K562 (cell line): ENCODE results near the gene OMA1. TPM values are rescaled to one million over a fixed set of nuclear protein-coding genes. Genes with fewer than 3 reads are reported as not detected.

Experiments used
- ATAC-seq: fragments of 200-7000 bp; cut with Tn5 transposase; 3 replicates; pipeline ENCODE4 v1.9.1; 2020; ENCODE audit warnings: moderate library complexity
- BruUV-seq: library from RNA; stranded (reverse); fragments of 400-500 nt; replicated peaks from 2 replicates; lab custom pipeline; 2021; lab: Mats Ljungman, UMichigan
- CTCF ChIA-PET: fragments of 300-600 bp; formaldehyde crosslinking; extraction: SDS; loops from one replicate; lab custom pipeline; 2021; ENCODE audit warnings: low intra/inter-chr PET ratio; lab: Yijun Ruan, JAX
- POLR2A ChIA-PET: fragments of 300-600, 350-650 bp; sonication (Branson Sonifier 250); formaldehyde crosslinking; extraction: SDS; loops from one replicate; lab custom pipeline; 2021; ENCODE audit warnings: antibody characterized with exemption, inconsistent platforms; lab: Yijun Ruan, JAX
- DNase-seq, 4 experiments: peaks; one replicate each; pipeline versions ENCODE4 v3.0.0 to v3.0.0-alpha.2; 2011 to 2018; ENCODE audit warnings: low spot score in 3 of 4, mixed read lengths in 3 of 4; ENCODE audit errors: extremely low read depth in 1 of 4
- FAIRE-seq: peaks from 2 replicates; lab custom pipeline; 2011; peaks lifted over from hg19 to GRCh38; lab: Jason Lieb, UNC
- H2AFZ ChIP-seq: 2 replicates; pipeline ENCODE4 v1.6.0; 2011; ENCODE audit warnings: low read depth, low read length, control low read depth, inconsistent platforms
- H3K27ac ChIP-seq: fragments of 200-600 bp; 3 replicates; pipeline ENCODE4 v1.8.0; 2011; ENCODE audit warnings: low read depth, mild to moderate bottlenecking, control low read depth, inconsistent platforms, low read length, moderate library complexity, mixed read lengths; ENCODE audit errors: extremely low read depth
- H3K27me3 ChIP-seq, 2 experiments: fragments of 300-600 bp in 1 of 2; 2 replicates in 1 of 2; 3 replicates in 1 of 2; pipeline versions ENCODE4 v1.6.0 to v1.8.0; 2011; ENCODE audit warnings: inconsistent platforms in 2 of 2, low read length in 2 of 2, mild to moderate bottlenecking in 1 of 2, mixed read lengths in 1 of 2, moderate library complexity in 1 of 2; ENCODE audit not compliant: control insufficient read depth in 2 of 2, insufficient read depth in 2 of 2
- H3K36me3 ChIP-seq: fragments of 300-600 bp; 3 replicates; pipeline ENCODE4 v1.8.0; 2011; ENCODE audit warnings: mild to moderate bottlenecking, low read length, inconsistent platforms; ENCODE audit not compliant: control insufficient read depth, insufficient read depth
- H3K4me1 ChIP-seq, 2 experiments: fragments of 200-600 bp in 1 of 2; replicated peaks in 1 of 2; 2 replicates in 1 of 2; 3 replicates in 1 of 2; pipeline versions ENCODE4 v1.5.1 to v1.8.0; 2011; ENCODE audit warnings: inconsistent platforms in 2 of 2, low read length in 2 of 2, mild to moderate bottlenecking in 1 of 2, mixed read lengths in 1 of 2, moderate library complexity in 1 of 2; ENCODE audit not compliant: control insufficient read depth in 2 of 2, insufficient read depth in 2 of 2
- H3K4me2 ChIP-seq: 2 replicates; pipeline ENCODE4 v1.6.1; 2011; ENCODE audit warnings: low read length, control low read depth, inconsistent platforms, mixed read lengths; ENCODE audit not compliant: insufficient read depth
- H3K4me3 ChIP-seq: fragments of 200-600 bp; sonication (generic), shearing (Covaris generic); 2 replicates; pipeline ENCODE4 v1.5.1; 2016; ENCODE audit warnings: control low read depth, inconsistent platforms
- H3K79me2 ChIP-seq: fragments of 200-600 bp; 3 replicates; pipeline ENCODE4 v1.8.0; 2011; ENCODE audit warnings: low read length, inconsistent platforms; ENCODE audit not compliant: control insufficient read depth, insufficient read depth
- H3K9ac ChIP-seq, 2 experiments: 2 replicates each; pipeline versions ENCODE4 v1.6.0 to v1.6.1; 2011; ENCODE audit warnings: low read depth in 2 of 2, low read length in 2 of 2, control low read depth in 1 of 2, inconsistent platforms in 1 of 2, mild to moderate bottlenecking in 1 of 2, mixed read lengths in 1 of 2; ENCODE audit not compliant: insufficient read depth in 1 of 2
- H3K9me1 ChIP-seq: one replicate; pipeline ENCODE4 v1.6.0; 2011; ENCODE audit warnings: inconsistent platforms, mild to moderate bottlenecking, low read length, moderate library complexity; ENCODE audit not compliant: control insufficient read depth, insufficient read depth
- H3K9me3 ChIP-seq: replicated peaks from 2 replicates; pipeline ENCODE4 v1.5.1; 2011; ENCODE audit warnings: low read depth, low read length, inconsistent platforms; ENCODE audit not compliant: control insufficient read depth, insufficient read depth
- H4K20me1 ChIP-seq: replicated peaks from 2 replicates; pipeline ENCODE4 v1.6.1; 2011; ENCODE audit warnings: low read length, inconsistent platforms, mixed read lengths; ENCODE audit not compliant: control insufficient read depth, insufficient read depth
- CCNT2 ChIP-seq: IDR thresholded peaks from 2 replicates; pipeline ENCODE4 v1.6.1; 2011; ENCODE audit warnings: borderline replicate concordance, low read depth, mild to moderate bottlenecking, moderate library complexity, mixed read lengths, low read length; ENCODE audit not compliant: insufficient read length; ENCODE audit errors: extremely low read depth
- COPS2 ChIP-seq: fragments of 450-650 bp; conservative IDR thresholded peaks from 2 replicates; pipeline ENCODE4 v1.6.1; 2016; ENCODE audit warnings: mild to moderate bottlenecking, moderate library complexity
- IRF2 ChIP-seq: sonication (generic); formaldehyde crosslinking; IDR thresholded peaks from 2 replicates; pipeline ENCODE4 v1.8.1; 2022; ENCODE audit warnings: mild to moderate bottlenecking, missing genetic modification reagents
- NCOA4 ChIP-seq: fragments of 450-650 bp; IDR thresholded peaks from 2 replicates; pipeline ENCODE4 v1.6.1; 2018; ENCODE audit warnings: mild to moderate bottlenecking; ENCODE audit not compliant: partially characterized antibody
- NFYB ChIP-seq: IDR thresholded peaks from 2 replicates; pipeline ENCODE4 v1.6.1; 2011; ENCODE audit warnings: mild to moderate bottlenecking, moderate library complexity; ENCODE audit not compliant: insufficient read length; ENCODE audit errors: extremely low read depth
- TFAM ChIP-seq: fragments of 250-450 bp; sonication (Bioruptor Pico); conservative IDR thresholded peaks from 2 replicates; pipeline ENCODE4 v1.5.0; 2021; ENCODE audit warnings: mild to moderate bottlenecking, moderate library complexity
- ZNF143 ChIP-seq: sonication (generic); formaldehyde crosslinking; IDR thresholded peaks from 2 replicates; pipeline ENCODE4 v1.9.0; 2022; ENCODE audit warnings: mild to moderate bottlenecking, missing genetic modification reagents
- WGBS: fragments of 100-300 bp; shearing (Covaris generic); methylation state at CpG from one replicate; pipeline ENCODE4 v1.1.6; 2016; ENCODE audit warnings: low coverage, mixed read lengths; ENCODE audit not compliant: insufficient coverage; ENCODE audit errors: missing lambda C conversion rate; 5-methylcytosine and 5-hydroxymethylcytosine counted together
- in situ Hi-C: fragments of 300-500 bp; cut with MboI; formaldehyde crosslinking; loops from 4 replicates; pipeline ENCODE4 v1.15.0; 2018; ENCODE audit warnings: inconsistent platforms, mixed read lengths
- intact Hi-C: fragments of 100-400 bp; cut with micrococcal nuclease; formaldehyde crosslinking; loops from 2 replicates; pipeline ENCODE4 v1.14.2; 2022
- polyA plus RNA-seq, 8 experiments: library from polyadenylated mRNA; depleted of rRNA in 4 of 8; stranded (reverse) in 5 of 8; unstranded in 3 of 8; fragments of >200 nt; fragmentation: Nextera tagmentation in 2 of 8; fragmentation: Illumina TruSeq in 1 of 8; extraction: Ambion mirVana in 2 of 8; extraction: Trizol in 1 of 8; gene quantifications; 2 replicates each; pipeline versions ENCODE4 v1.2.1 to v1.2.3, GENCODE V29; 2011 to 2014; ENCODE audit warnings: inconsistent platforms in 1 of 8, missing spikeins in 1 of 8
- total RNA-seq, 7 experiments: library from RNA; depleted of rRNA in 6 of 7; stranded (reverse); fragments of >200 nt in 6 of 7; fragmentation: Illumina TruSeq in 2 of 7; extraction: Trizol in 2 of 7; gene quantifications; 2 replicates each; pipeline versions ENCODE4 v1.2.1 to v1.2.3, GENCODE V29; 2011 to 2021; ENCODE audit warnings: low replicate concordance in 1 of 7
- TF ChIP-seq, protein P1 (sequence below), 3 experiments: IDR thresholded peaks in 2 of 3; conservative IDR thresholded peaks in 1 of 3; 2 replicates each; pipeline ENCODE4 v1.5.1; 2011 to 2012; ENCODE audit warnings: low read length in 3 of 3, mild to moderate bottlenecking in 3 of 3, control low read depth in 2 of 3, improper control_type of control experiment in 1 of 3, inconsistent platforms in 1 of 3, low read depth in 1 of 3, mixed read lengths in 1 of 3, moderate library complexity in 1 of 3; ENCODE audit not compliant: insufficient read depth in 2 of 3
- TF ChIP-seq, protein P2 (sequence below), 2 experiments: fragments of 450-650 bp in 1 of 2; IDR thresholded peaks; 2 replicates each; pipeline ENCODE4 v1.6.1; 2011 to 2017; ENCODE audit warnings: low read depth in 2 of 2, antibody characterized with exemption in 1 of 2, borderline replicate concordance in 1 of 2, low read length in 1 of 2, mild to moderate bottlenecking in 1 of 2, mixed read lengths in 1 of 2; ENCODE audit not compliant: control insufficient read depth in 1 of 2
- TF ChIP-seq, protein P3 (sequence below): fragments of 250-450 bp; sonication (Bioruptor Pico); IDR thresholded peaks from 2 replicates; pipeline ENCODE4 v1.8.0; 2021; ENCODE audit warnings: moderate library complexity, mild to moderate bottlenecking, inconsistent platforms
- TF ChIP-seq, protein P4 (sequence below): conservative IDR thresholded peaks from 2 replicates; pipeline ENCODE4 v1.6.1; 2011; ENCODE audit warnings: low read depth, mild to moderate bottlenecking, low read length; ENCODE audit not compliant: control insufficient read depth

The OMA1 gene
- total and polyA plus RNA-seq, 9 of the 15 experiments (the other 6 are each of a cell fraction or from before 2014, with no cell fraction given), result 16.6 to 51.5 (median 33.5) TPM

DNA sequence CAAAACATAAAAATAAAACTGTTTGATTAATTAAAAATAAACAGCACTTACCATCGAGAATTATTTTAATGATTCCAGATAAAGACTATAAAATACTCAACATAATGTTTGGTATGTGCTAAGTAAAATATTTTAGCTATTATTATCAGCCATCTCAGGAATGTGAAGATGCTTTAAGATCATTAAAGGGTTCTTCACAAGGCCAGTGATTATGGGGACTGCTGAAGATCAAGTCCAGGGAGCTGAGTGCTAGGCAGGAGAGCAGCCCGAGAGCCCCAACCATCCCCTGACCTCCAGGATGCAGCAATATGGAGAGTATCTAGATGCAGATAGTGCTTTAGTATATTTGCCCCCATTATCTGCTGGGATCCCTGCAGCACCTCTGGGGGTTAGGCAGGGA lies 35.1 kb upstream of the OMA1 start (continued):
- no peak for TF ChIP-seq NCOA4
- TF ChIP-seq COPS2, result no peak
- TF ChIP-seq, protein P1, sequence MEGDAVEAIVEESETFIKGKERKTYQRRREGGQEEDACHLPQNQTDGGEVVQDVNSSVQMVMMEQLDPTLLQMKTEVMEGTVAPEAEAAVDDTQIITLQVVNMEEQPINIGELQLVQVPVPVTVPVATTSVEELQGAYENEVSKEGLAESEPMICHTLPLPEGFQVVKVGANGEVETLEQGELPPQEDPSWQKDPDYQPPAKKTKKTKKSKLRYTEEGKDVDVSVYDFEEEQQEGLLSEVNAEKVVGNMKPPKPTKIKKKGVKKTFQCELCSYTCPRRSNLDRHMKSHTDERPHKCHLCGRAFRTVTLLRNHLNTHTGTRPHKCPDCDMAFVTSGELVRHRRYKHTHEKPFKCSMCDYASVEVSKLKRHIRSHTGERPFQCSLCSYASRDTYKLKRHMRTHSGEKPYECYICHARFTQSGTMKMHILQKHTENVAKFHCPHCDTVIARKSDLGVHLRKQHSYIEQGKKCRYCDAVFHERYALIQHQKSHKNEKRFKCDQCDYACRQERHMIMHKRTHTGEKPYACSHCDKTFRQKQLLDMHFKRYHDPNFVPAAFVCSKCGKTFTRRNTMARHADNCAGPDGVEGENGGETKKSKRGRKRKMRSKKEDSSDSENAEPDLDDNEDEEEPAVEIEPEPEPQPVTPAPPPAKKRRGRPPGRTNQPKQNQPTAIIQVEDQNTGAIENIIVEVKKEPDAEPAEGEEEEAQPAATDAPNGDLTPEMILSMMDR (IDR thresholded peaks at IDR 0.05 in 2 of 3, conservative IDR thresholded peaks at IDR 0.05 in 1 of 3; ENCODE audit: insufficient read depth in 2 of 3, low read depth in 1 of 3, low read length in 3 of 3), result no peak
- no peak for TF ChIP-seq ZNF143 (CRISPR knock-in tag)
- TF ChIP-seq, all 486 proteins: peak for 0

DNA sequence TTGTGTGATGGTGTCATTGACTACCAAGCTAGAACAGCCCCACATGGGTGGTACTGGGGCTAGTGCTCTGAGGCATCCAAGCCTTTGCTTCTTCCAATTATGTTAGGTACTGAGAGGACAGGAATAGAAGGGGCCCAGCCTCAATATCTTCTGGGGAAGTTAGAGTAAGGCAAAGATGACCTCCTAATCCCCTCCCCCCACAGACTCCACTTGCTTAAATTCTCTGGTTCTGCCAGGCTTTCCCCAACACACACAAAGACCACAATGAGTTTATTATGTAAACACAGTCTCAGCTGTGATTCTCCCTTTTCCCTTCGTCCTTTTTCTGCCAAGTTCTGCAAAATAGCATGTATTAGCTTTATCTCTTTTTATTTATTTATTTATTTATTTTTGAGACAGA lies 33.7 kb upstream of the OMA1 start:
- ATAC-seq, result no peak
- no peaks in the 10 kb centered on the region for H3K9me3 ChIP-seq
- in situ Hi-C loops (no loop called here), intact Hi-C loops (no loop called here)
- ChIA-PET POLR2A (no interaction called here), CTCF (no interaction called here)
- 0% methylated on average over 1 of the region's 1 CpG for WGBS
- DNase-seq, result no peak
- 0 out of 5 replicates have a peak, but pooled peaks cover 0 to 2% of the 10 kb centered on the region in 2 experiments for H3K27me3 ChIP-seq
- H3K4me3 ChIP-seq, result no peak overlapping the region
- H3K9me1 ChIP-seq, result no peaks in the 10 kb centered on the region
- H3K4me2 ChIP-seq, result no peak overlapping the region
- no peak for FAIRE-seq
- H3K4me1 ChIP-seq, result peaks cover 10 to 11% of the 10 kb centered on the region in 2 experiments; a peak in 3 of 5 replicates
- no peak overlapping the region for H2AFZ ChIP-seq
- BruUV-seq, result no TSS peak
- H4K20me1 ChIP-seq, result no peaks in the 10 kb centered on the region
- no peak overlapping the region for H3K9ac ChIP-seq
- no peaks in the 10 kb centered on the region for H3K36me3 ChIP-seq
- H3K79me2 ChIP-seq, result no peaks in the 10 kb centered on the region
- H3K27ac ChIP-seq, result no peak overlapping the region
- TF ChIP-seq IRF2 (CRISPR knock-in tag) (no peak), TFAM (no peak), NFYB (no peak), CCNT2 (no peak)
- TF ChIP-seq, protein P2, sequence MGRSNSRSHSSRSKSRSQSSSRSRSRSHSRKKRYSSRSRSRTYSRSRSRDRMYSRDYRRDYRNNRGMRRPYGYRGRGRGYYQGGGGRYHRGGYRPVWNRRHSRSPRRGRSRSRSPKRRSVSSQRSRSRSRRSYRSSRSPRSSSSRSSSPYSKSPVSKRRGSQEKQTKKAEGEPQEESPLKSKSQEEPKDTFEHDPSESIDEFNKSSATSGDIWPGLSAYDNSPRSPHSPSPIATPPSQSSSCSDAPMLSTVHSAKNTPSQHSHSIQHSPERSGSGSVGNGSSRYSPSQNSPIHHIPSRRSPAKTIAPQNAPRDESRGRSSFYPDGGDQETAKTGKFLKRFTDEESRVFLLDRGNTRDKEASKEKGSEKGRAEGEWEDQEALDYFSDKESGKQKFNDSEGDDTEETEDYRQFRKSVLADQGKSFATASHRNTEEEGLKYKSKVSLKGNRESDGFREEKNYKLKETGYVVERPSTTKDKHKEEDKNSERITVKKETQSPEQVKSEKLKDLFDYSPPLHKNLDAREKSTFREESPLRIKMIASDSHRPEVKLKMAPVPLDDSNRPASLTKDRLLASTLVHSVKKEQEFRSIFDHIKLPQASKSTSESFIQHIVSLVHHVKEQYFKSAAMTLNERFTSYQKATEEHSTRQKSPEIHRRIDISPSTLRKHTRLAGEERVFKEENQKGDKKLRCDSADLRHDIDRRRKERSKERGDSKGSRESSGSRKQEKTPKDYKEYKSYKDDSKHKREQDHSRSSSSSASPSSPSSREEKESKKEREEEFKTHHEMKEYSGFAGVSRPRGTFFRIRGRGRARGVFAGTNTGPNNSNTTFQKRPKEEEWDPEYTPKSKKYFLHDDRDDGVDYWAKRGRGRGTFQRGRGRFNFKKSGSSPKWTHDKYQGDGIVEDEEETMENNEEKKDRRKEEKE (IDR thresholded peaks at IDR 0.05; ENCODE audit: borderline replicate concordance in 1 of 2, control insufficient read depth in 1 of 2, low read depth in 2 of 2, low read length in 1 of 2), result no peak
- TF ChIP-seq, protein P3, sequence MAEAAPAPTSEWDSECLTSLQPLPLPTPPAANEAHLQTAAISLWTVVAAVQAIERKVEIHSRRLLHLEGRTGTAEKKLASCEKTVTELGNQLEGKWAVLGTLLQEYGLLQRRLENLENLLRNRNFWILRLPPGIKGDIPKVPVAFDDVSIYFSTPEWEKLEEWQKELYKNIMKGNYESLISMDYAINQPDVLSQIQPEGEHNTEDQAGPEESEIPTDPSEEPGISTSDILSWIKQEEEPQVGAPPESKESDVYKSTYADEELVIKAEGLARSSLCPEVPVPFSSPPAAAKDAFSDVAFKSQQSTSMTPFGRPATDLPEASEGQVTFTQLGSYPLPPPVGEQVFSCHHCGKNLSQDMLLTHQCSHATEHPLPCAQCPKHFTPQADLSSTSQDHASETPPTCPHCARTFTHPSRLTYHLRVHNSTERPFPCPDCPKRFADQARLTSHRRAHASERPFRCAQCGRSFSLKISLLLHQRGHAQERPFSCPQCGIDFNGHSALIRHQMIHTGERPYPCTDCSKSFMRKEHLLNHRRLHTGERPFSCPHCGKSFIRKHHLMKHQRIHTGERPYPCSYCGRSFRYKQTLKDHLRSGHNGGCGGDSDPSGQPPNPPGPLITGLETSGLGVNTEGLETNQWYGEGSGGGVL (CRISPR knock-in tag), result no peak
- TF ChIP-seq, protein P4, sequence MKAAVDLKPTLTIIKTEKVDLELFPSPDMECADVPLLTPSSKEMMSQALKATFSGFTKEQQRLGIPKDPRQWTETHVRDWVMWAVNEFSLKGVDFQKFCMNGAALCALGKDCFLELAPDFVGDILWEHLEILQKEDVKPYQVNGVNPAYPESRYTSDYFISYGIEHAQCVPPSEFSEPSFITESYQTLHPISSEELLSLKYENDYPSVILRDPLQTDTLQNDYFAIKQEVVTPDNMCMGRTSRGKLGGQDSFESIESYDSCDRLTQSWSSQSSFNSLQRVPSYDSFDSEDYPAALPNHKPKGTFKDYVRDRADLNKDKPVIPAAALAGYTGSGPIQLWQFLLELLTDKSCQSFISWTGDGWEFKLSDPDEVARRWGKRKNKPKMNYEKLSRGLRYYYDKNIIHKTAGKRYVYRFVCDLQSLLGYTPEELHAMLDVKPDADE, result no peak
